Natural killer cell (primary cell): ENCODE results near the gene KAT14. TPM values are rescaled to one million over a fixed set of nuclear protein-coding genes. Genes with fewer than 3 reads are reported as not detected.
"Not testable (repeated sequence)": the region's sequence is repeated elsewhere in the genome, so short reads cannot be mapped to it uniquely, and the experiment has no call there.

Experiments
- ATAC-seq, 3 donors: fragments of 150-1000 bp in 2 of 3; fragments of 200-7000 bp in 1 of 3; cut with Tn5 transposase; 1 replicate in 1 of 3; 2 replicates in 2 of 3; pipeline ENCODE4 v1.10.0; 2021; ENCODE audit warnings: mild to moderate bottlenecking in 2 of 3, moderate library complexity in 2 of 3
- DNase-seq, 2 donors: peaks; one replicate each; pipeline versions ENCODE4 v3.0.0 to v3.0.0-alpha.2; 2013 to 2021; ENCODE audit warnings: mixed read lengths in 1 of 2
- H3K27ac ChIP-seq: one replicate; pipeline ENCODE4 v1.5.1; 2013; ENCODE audit warnings: mild to moderate bottlenecking, low read length
- H3K27me3 ChIP-seq: one replicate; pipeline ENCODE4 v1.6.1; 2013; ENCODE audit warnings: low read length; ENCODE audit not compliant: control insufficient read depth, insufficient read depth
- H3K36me3 ChIP-seq: one replicate; pipeline ENCODE4 v1.6.1; 2013; ENCODE audit warnings: low read length; ENCODE audit not compliant: control insufficient read depth, insufficient read depth
- H3K4me1 ChIP-seq: one replicate; pipeline ENCODE4 v1.6.1; 2013; ENCODE audit warnings: low read length; ENCODE audit not compliant: control insufficient read depth, insufficient read depth
- H3K4me3 ChIP-seq: one replicate; pipeline ENCODE4 v1.5.1; 2013; ENCODE audit warnings: low read length
- H3K9me3 ChIP-seq: one replicate; pipeline ENCODE4 v1.6.1; 2013; ENCODE audit warnings: low read length; ENCODE audit not compliant: control insufficient read depth, insufficient read depth
- H3K27ac Mint-ChIP-seq, 2 donors: one replicate each; pipeline ENCODE4 v1.8.0; 2022; ENCODE audit warnings: mild to moderate bottlenecking in 2 of 2, mixed read lengths in 2 of 2, moderate library complexity in 1 of 2
- H3K27me3 Mint-ChIP-seq, 2 donors: one replicate each; pipeline ENCODE4 v1.8.0; 2022; ENCODE audit warnings: low read depth in 2 of 2, mixed read lengths in 2 of 2
- H3K36me3 Mint-ChIP-seq: one replicate; pipeline ENCODE4 v1.8.0; 2022; ENCODE audit warnings: mixed read lengths
- H3K4me1 Mint-ChIP-seq, 2 donors: one replicate each; pipeline ENCODE4 v1.8.0; 2022; ENCODE audit warnings: mixed read lengths in 2 of 2
- H3K4me3 Mint-ChIP-seq: one replicate; pipeline ENCODE4 v1.8.0; 2022; ENCODE audit warnings: mild to moderate bottlenecking, moderate library complexity, mixed read lengths
- H3K9me3 Mint-ChIP-seq, 2 donors: one replicate each; pipeline ENCODE4 v1.8.0; 2022; ENCODE audit warnings: mixed read lengths in 2 of 2
- CTCF ChIP-seq: fragments of 200-600 bp; IDR thresholded peaks from one replicate; pipeline ENCODE4 v1.8.0; 2022; ENCODE audit warnings: antibody characterized with exemption
- WGBS: methylation state at CpG from one replicate; pipeline ENCODE4 v1.1.7; 2013; ENCODE audit warnings: missing lambda C conversion rate; ENCODE audit not compliant: insufficient coverage; 5-methylcytosine and 5-hydroxymethylcytosine counted together
- intact Hi-C: fragments of 100-400 bp; cut with micrococcal nuclease; formaldehyde crosslinking; loops from one replicate; pipeline ENCODE4 v1.14.2; 2022
- total RNA-seq, 4 donors: library from RNA; stranded (reverse); fragments of 120-200 nt in 1 of 4; gene quantifications; one replicate each; pipeline versions ENCODE4 v1.2.3 to v1.2.4, GENCODE V29; 2013 to 2022

Gene KAT14
- total RNA-seq, 3 donors from 2014 or later (not counting 1 experiment from before 2014, with no cell fraction given): 9.7 to 13.0 (median 10.9) TPM

- no peaks in the 10 kb centered on the region for H3K4me1 ChIP-seq
- DNase-seq: no peak
- peak overlapping the region in 1 of 2 donors; percentile 11 for H3K27ac Mint-ChIP-seq
- no peak for TF ChIP-seq CTCF
- H3K9me3 ChIP-seq: peaks cover 3% of the 10 kb centered on the region
- no peaks in the 10 kb centered on the region for H3K27me3 Mint-ChIP-seq
- peaks cover 2% of the 10 kb centered on the region for H3K36me3 Mint-ChIP-seq
- intact Hi-C loops: no loop called here
- peaks cover 10 to 42% of the 10 kb centered on the region in 2 donors for H3K4me1 Mint-ChIP-seq
- WGBS: 98% methylated on average over 14 of the region's 14 CpGs
- no peaks in the 10 kb centered on the region for H3K9me3 Mint-ChIP-seq
- peaks cover 11% of the 10 kb centered on the region for H3K36me3 ChIP-seq
- H3K4me3 ChIP-seq: no peak overlapping the region
- H3K4me3 Mint-ChIP-seq: no peak overlapping the region
- ATAC-seq: no peak
- no peaks in the 10 kb centered on the region for H3K27me3 ChIP-seq
- H3K27ac ChIP-seq: no peak overlapping the region
These were observed 37.4 kb downstream of the KAT14 start for GRCh38 chr20:18174906-18175683.

GRCh38 chr20:18176318-18176785, 38.7 kb downstream of the KAT14 start:
- no peak overlapping the region for H3K27ac Mint-ChIP-seq
- Histone ChIP-seq H3K27ac (no peak overlapping the region), H3K4me1 (no peaks in the 10 kb centered on the region), H3K4me3 (no peak overlapping the region), H3K9me3 (peaks cover 3% of the 10 kb centered on the region), H3K36me3 (peaks cover 14% of the 10 kb centered on the region), H3K27me3 (no peaks in the 10 kb centered on the region)
- H3K9me3 Mint-ChIP-seq: no peaks in the 10 kb centered on the region
- WGBS: 99% methylated on average over 8 of the region's 8 CpGs
- H3K4me1 Mint-ChIP-seq: peaks cover 10 to 37% of the 10 kb centered on the region in 2 donors
- ATAC-seq (no peak), DNase-seq (no peak)
- H3K27me3 Mint-ChIP-seq: no peaks in the 10 kb centered on the region
- TF ChIP-seq CTCF: no peak
- intact Hi-C loops: no loop called here
- H3K4me3 Mint-ChIP-seq: no peak overlapping the region
- H3K36me3 Mint-ChIP-seq: peaks cover 9% of the 10 kb centered on the region

GRCh38 chr20:18180366-18180765, 42.7 kb downstream of the KAT14 start:
- H3K27ac ChIP-seq, H3K4me3 Mint-ChIP-seq, H3K27me3 Mint-ChIP-seq, H3K9me3 Mint-ChIP-seq, intact Hi-C loops, H3K4me3 ChIP-seq, H3K4me1 ChIP-seq, H3K27ac Mint-ChIP-seq, DNase-seq, H3K27me3 ChIP-seq, ATAC-seq, H3K9me3 ChIP-seq: not testable (repeated sequence)
- H3K36me3 ChIP-seq: peaks cover 40% of the 10 kb centered on the region
- Mint-ChIP-seq H3K4me1 (peaks cover 0 to 16% of the 10 kb centered on the region in 2 donors), H3K36me3 (peaks cover 24% of the 10 kb centered on the region)

GRCh38 chr20:18180815-18181214, 43.2 kb downstream of the KAT14 start:
- no peak overlapping the region for H3K27ac Mint-ChIP-seq
- peaks cover 0 to 12% of the 10 kb centered on the region in 2 donors for H3K4me1 Mint-ChIP-seq
- H3K36me3 ChIP-seq: peaks cover 44% of the 10 kb centered on the region
- WGBS: 100% methylated on average over 1 of the region's 1 CpG
- H3K4me3 Mint-ChIP-seq: no peak overlapping the region
- H3K27ac ChIP-seq: no peak overlapping the region
- H3K4me1 ChIP-seq: no peaks in the 10 kb centered on the region
- H3K27me3 ChIP-seq: no peaks in the 10 kb centered on the region
- intact Hi-C loops: no loop called here
- no peaks in the 10 kb centered on the region for H3K9me3 Mint-ChIP-seq
- peaks cover 24% of the 10 kb centered on the region for H3K36me3 Mint-ChIP-seq
- no peaks in the 10 kb centered on the region for H3K27me3 Mint-ChIP-seq
- DNase-seq (no peak), ATAC-seq (no peak)
- no peak overlapping the region for H3K4me3 ChIP-seq
- TF ChIP-seq CTCF: no peak
- peaks cover 3% of the 10 kb centered on the region for H3K9me3 ChIP-seq
